Endothelial cell of umbilical vein (primary cell): Measurements from ENCODE around the gene ADAT1. TPM values are rescaled to one million over a fixed set of nuclear protein-coding genes. Genes with fewer than 3 reads are reported as not detected.

Source experiments
- BruUV-seq: library from RNA; stranded (reverse); fragments of 400-500 nt; replicated peaks from 2 replicates; lab custom pipeline; 2021; lab: Mats Ljungman, UMichigan
- CTCF ChIA-PET: fragments of 300-600, 350-600 bp; sonication (Branson Sonifier 250); formaldehyde crosslinking; loops from one replicate; lab custom pipeline; 2021; ENCODE audit warnings: antibody characterized with exemption, inconsistent platforms; lab: Charles Lee
- POLR2A ChIA-PET: fragments of 300-600, 350-600 bp; sonication (Branson Sonifier 250); formaldehyde crosslinking; loops from one replicate; lab custom pipeline; 2021; ENCODE audit warnings: antibody characterized with exemption, inconsistent platforms; lab: Charles Lee
- DNase-seq: peaks from one replicate; pipeline ENCODE4 v3.0.0-alpha.2; 2011; ENCODE audit warnings: low read depth, low spot score
- FAIRE-seq: peaks from 2 replicates; lab custom pipeline; 2011; peaks lifted over from hg19 to GRCh38; lab: Jason Lieb, UNC
- H2AFZ ChIP-seq: 2 replicates; pipeline ENCODE4 v1.6.0; 2012; ENCODE audit warnings: low read depth, low read length, control low read depth, inconsistent platforms
- H3K27ac ChIP-seq: 2 replicates; pipeline ENCODE4 v1.5.1; 2011; ENCODE audit warnings: low read depth, mild to moderate bottlenecking, control low read depth, low read length, moderate library complexity; ENCODE audit not compliant: insufficient read depth
- H3K27me3 ChIP-seq, 2 experiments: 2 replicates each; pipeline versions ENCODE4 v1.6.0 to v1.6.1; 2011; ENCODE audit warnings: low read length in 2 of 2, mixed read lengths in 1 of 2; ENCODE audit not compliant: control insufficient read depth in 2 of 2, insufficient read depth in 2 of 2
- H3K36me3 ChIP-seq, 2 experiments: 2 replicates in 1 of 2; 3 replicates in 1 of 2; pipeline ENCODE4 v1.5.1; 2011; ENCODE audit warnings: low read length in 2 of 2, mild to moderate bottlenecking in 1 of 2, moderate library complexity in 1 of 2; ENCODE audit not compliant: control insufficient read depth in 2 of 2, insufficient read depth in 2 of 2; ENCODE audit errors: extremely low read depth in 1 of 2
- H3K4me1 ChIP-seq: 3 replicates; pipeline ENCODE4 v1.5.1; 2011; ENCODE audit warnings: mild to moderate bottlenecking, low read length; ENCODE audit not compliant: control insufficient read depth, insufficient read depth; ENCODE audit errors: extremely low read depth
- H3K4me2 ChIP-seq: 2 replicates; pipeline ENCODE4 v1.6.1; 2011; ENCODE audit warnings: low read length, control low read depth, mixed read lengths; ENCODE audit not compliant: insufficient read depth
- H3K4me3 ChIP-seq, 3 experiments: fragments of 200-600 bp in 1 of 3; sonication (generic), shearing (Covaris generic) in 1 of 3; replicated peaks in 1 of 3; 2 replicates each; pipeline ENCODE4 v1.5.1; 2011 to 2016; ENCODE audit warnings: control low read depth in 3 of 3, low read length in 3 of 3, mild to moderate bottlenecking in 2 of 3, inconsistent platforms in 1 of 3, low read depth in 1 of 3, moderate library complexity in 1 of 3; ENCODE audit not compliant: insufficient read depth in 1 of 3
- H3K79me2 ChIP-seq: 2 replicates; pipeline ENCODE4 v1.6.0; 2012; ENCODE audit warnings: low read length, inconsistent platforms; ENCODE audit not compliant: control insufficient read depth, insufficient read depth
- H3K9ac ChIP-seq: replicated peaks from 2 replicates; pipeline ENCODE3; 2011; ENCODE audit warnings: low read length, control low read depth; ENCODE audit not compliant: insufficient read depth; ENCODE audit errors: extremely low read depth
- H3K9me1 ChIP-seq: replicated peaks from 3 replicates; pipeline ENCODE4 v1.6.0; 2011; ENCODE audit warnings: mild to moderate bottlenecking, low read length; ENCODE audit not compliant: control insufficient read depth, insufficient read depth; ENCODE audit errors: extremely low read depth
- H3K9me3 ChIP-seq: replicated peaks from 2 replicates; pipeline ENCODE4 v1.5.1; 2012; ENCODE audit warnings: low read length, inconsistent platforms; ENCODE audit not compliant: control insufficient read depth, insufficient read depth
- H4K20me1 ChIP-seq: replicated peaks from 2 replicates; pipeline ENCODE3; 2011; ENCODE audit warnings: mild to moderate bottlenecking, low read length; ENCODE audit not compliant: control insufficient read depth, insufficient read depth; ENCODE audit errors: extremely low read depth
- CTCF ChIP-seq, 2 donors: IDR thresholded peaks; 1 replicate in 1 of 2; 2 replicates in 1 of 2; pipeline ENCODE4 v1.5.1; 2011; ENCODE audit warnings: low read length in 2 of 2, mild to moderate bottlenecking in 2 of 2, moderate library complexity in 2 of 2, control low read depth in 1 of 2, inconsistent platforms in 1 of 2, low read depth in 1 of 2; ENCODE audit not compliant: insufficient read depth in 1 of 2; ENCODE audit errors: extremely low read depth in 1 of 2
- EZH2 ChIP-seq: IDR thresholded peaks from 2 replicates; pipeline ENCODE4 v1.6.1; 2012; ENCODE audit warnings: borderline replicate concordance, low read depth, mild to moderate bottlenecking, moderate library complexity, low read length, inconsistent platforms; ENCODE audit not compliant: severe bottlenecking
- FOS ChIP-seq: IDR thresholded peaks from 2 replicates; pipeline ENCODE4 v1.6.1; 2011; ENCODE audit warnings: mild to moderate bottlenecking, low read length, moderate library complexity, borderline replicate concordance; ENCODE audit not compliant: insufficient read depth
- GATA2 ChIP-seq: IDR thresholded peaks from 2 replicates; pipeline ENCODE4 v1.7.0; 2011; ENCODE audit warnings: low read depth, mild to moderate bottlenecking, moderate library complexity, mixed read lengths, low read length; ENCODE audit not compliant: insufficient read length, insufficient read depth
- POLR2A ChIP-seq: IDR thresholded peaks from 2 replicates; pipeline ENCODE4 v1.6.1; 2012; ENCODE audit warnings: low read depth, mild to moderate bottlenecking, control low read depth, low read length
- POLR2AphosphoS5 ChIP-seq: IDR thresholded peaks from 2 replicates; pipeline ENCODE4 v1.6.1; 2012; ENCODE audit warnings: low read depth, mild to moderate bottlenecking, control low read depth, low read length, moderate library complexity; ENCODE audit not compliant: insufficient read depth
- dilution Hi-C: fragments of 300-500 bp; cut with MboI; formaldehyde crosslinking; loops from one replicate; pipeline ENCODE4 v1.15.0; 2019; ENCODE audit warnings: low sequenced_read_pairs; ENCODE audit not compliant: extremely low pct_ligation_motif_present
- intact Hi-C: fragments of 100-400 bp; cut with micrococcal nuclease; formaldehyde crosslinking; loops from one replicate; pipeline ENCODE4 v1.10.0; 2022
- polyA plus RNA-seq, 4 experiments: library from polyadenylated mRNA; depleted of rRNA in 3 of 4; stranded (reverse) in 3 of 4; unstranded in 1 of 4; fragments of >200 nt; gene quantifications; 2 replicates each; pipeline versions ENCODE4 v1.2.1 to v1.2.3, GENCODE V29; 2011 to 2012; ENCODE audit warnings: missing spikeins in 1 of 4
- total RNA-seq: library from RNA; stranded (reverse); gene quantifications from 2 replicates; pipeline ENCODE4 v1.2.3, GENCODE V29; 2021

ADAT1 gene
- total and polyA plus RNA-seq, 2 donors (not counting 3 experiments of a cell fraction or from before 2014, with no cell fraction given) = 27.2 to 56.6 TPM

DNA sequence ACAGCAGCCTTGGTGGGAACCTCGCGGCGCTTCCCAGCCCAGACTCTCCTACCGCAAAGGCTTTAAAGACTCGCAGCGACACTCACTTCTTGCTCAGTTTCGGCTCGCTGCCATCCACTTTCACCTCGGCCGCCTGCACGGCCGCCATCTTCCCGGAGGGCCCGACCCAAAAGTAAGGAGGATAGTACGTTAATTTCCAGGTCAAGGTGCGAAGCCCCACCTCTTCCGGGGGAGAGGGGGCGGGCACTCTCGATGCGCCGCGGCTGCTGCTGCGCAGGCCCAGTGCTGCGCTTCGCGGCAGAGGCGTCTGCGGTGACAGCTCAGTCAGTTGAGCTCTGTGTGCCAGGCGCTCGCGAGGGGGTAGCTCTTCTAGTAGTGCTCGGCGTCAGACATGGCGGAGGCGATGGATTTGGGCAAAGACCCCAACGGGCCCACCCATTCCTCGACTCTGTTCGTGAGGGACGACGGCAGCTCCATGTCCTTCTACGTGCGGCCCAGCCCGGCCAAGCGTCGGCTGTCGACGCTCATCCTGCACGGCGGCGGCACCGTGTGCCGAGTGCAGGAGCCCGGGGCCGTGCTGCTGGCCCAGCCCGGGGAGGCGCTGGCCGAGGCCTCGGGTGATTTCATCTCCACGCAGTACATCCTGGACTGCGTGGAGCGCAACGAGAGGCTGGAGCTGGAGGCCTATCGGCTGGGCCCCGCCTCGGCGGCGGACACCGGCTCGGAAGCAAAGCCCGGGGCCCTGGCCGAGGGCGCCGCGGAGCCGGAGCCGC lies 24.6 kb upstream of the ADAT1 start, which contains the start of the genes KARS1 and TERF2IP:
Gene KARS1 (minus strand): TSS at position 174 of the 773 bp plus-strand sequence. CDS start 26 bp downstream, at position 148.
Gene TERF2IP (plus strand): TSS at position 282 of the 773 bp plus-strand sequence. CDS start 110 bp downstream, at position 392.
- Histone ChIP-seq H3K9ac (peak within 1 kb of the TSS; percentile 94), H3K4me2 (peak within 1 kb of the TSS; percentile 99), H3K9me1 (no peaks in the 10 kb centered on the region), H3K4me3 (peak within 1 kb of the TSS; percentile 95 to 98 (median 98)), H3K79me2 (peaks cover 89% of the 10 kb centered on the region), H3K36me3 (peaks cover 0 to 3% of the 10 kb centered on the region in 2 experiments), H3K27ac (peak within 1 kb of the TSS; percentile 67), H4K20me1 (peaks cover 6% of the 10 kb centered on the region), H3K9me3 (no peaks in the 10 kb centered on the region), H3K4me1 (peaks cover 32% of the 10 kb centered on the region), H3K27me3 (no peaks in the 10 kb centered on the region), H2AFZ (peak within 1 kb of the TSS; percentile 93)
- FAIRE-seq (peak; percentile 76), DNase-seq (peak; percentile 97)
- dilution Hi-C loops (no loop called here), intact Hi-C loops (loop anchor here (1.0 to 5.0 kb wide), 8 partner anchors 19 to 1543 kb away; partner anchors contain the start of genes ADAT1, GABARAPL2 and TMEM170A)
- BruUV-seq = no TSS peak
- ChIA-PET POLR2A (interaction anchor here (0.7 to 1.5 kb wide), 5 partner anchors 19 to 184 kb away, joined by 3 to 12 read pairs (median 4); partner anchors contain the start of gene ADAT1), CTCF (interaction anchor here (0.6 to 1.3 kb wide), 7 partner anchors 15 to 1524 kb away, joined by 3 to 8 read pairs (median 3); partner anchors contain the start of gene ADAT1)
- TF ChIP-seq FOS = no peak
- TF ChIP-seq POLR2A = peak; percentile 92
- TF ChIP-seq GATA2 = no peak
- TF ChIP-seq CTCF (IDR thresholded peaks at IDR 0.05; ENCODE audit: extremely low read depth in 1 of 2, insufficient read depth in 1 of 2, low read depth in 1 of 2, low read length in 2 of 2) = no peak
- TF ChIP-seq EZH2 = no peak
- TF ChIP-seq POLR2AphosphoS5 = peak; percentile 91
